WI38 (cell line): Measurements from ENCODE around the gene CHST13.

ENCODE experiments used
- H3K4me3 ChIP-seq: 2 replicates; pipeline ENCODE4 v1.5.1; 2011; ENCODE audit warnings: low read depth, mild to moderate bottlenecking, control low read depth, low read length
- TF ChIP-seq, protein P1 (sequence below): IDR thresholded peaks from 2 replicates; pipeline ENCODE4 v1.5.1; 2012; ENCODE audit warnings: low read depth, mild to moderate bottlenecking, control low read depth, low read length

CHST13 gene

DNA sequence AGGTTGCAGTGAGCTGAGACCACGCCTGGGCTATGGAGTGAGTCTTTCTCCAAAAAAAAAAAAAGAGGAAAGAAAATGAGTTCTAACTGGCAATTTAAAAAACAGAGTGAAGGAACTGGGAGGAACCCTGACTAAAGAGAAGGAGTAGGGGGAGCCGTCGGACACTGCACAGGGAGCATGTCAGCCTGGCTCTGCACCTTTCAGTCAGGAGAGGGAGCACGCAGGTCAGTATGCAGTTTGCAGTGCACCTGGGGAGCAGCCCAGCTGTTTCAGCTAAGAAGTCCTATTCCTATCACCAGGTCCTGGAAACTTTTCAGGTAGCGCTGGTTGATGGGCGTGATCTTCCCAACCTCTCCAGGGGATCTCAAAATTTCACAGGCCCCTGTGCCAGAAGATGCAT, 33.3 kb upstream of the CHST13 start:
- H3K4me3 ChIP-seq, result no peak overlapping the region
- TF ChIP-seq, protein P1, sequence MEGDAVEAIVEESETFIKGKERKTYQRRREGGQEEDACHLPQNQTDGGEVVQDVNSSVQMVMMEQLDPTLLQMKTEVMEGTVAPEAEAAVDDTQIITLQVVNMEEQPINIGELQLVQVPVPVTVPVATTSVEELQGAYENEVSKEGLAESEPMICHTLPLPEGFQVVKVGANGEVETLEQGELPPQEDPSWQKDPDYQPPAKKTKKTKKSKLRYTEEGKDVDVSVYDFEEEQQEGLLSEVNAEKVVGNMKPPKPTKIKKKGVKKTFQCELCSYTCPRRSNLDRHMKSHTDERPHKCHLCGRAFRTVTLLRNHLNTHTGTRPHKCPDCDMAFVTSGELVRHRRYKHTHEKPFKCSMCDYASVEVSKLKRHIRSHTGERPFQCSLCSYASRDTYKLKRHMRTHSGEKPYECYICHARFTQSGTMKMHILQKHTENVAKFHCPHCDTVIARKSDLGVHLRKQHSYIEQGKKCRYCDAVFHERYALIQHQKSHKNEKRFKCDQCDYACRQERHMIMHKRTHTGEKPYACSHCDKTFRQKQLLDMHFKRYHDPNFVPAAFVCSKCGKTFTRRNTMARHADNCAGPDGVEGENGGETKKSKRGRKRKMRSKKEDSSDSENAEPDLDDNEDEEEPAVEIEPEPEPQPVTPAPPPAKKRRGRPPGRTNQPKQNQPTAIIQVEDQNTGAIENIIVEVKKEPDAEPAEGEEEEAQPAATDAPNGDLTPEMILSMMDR, result no peak

DNA sequence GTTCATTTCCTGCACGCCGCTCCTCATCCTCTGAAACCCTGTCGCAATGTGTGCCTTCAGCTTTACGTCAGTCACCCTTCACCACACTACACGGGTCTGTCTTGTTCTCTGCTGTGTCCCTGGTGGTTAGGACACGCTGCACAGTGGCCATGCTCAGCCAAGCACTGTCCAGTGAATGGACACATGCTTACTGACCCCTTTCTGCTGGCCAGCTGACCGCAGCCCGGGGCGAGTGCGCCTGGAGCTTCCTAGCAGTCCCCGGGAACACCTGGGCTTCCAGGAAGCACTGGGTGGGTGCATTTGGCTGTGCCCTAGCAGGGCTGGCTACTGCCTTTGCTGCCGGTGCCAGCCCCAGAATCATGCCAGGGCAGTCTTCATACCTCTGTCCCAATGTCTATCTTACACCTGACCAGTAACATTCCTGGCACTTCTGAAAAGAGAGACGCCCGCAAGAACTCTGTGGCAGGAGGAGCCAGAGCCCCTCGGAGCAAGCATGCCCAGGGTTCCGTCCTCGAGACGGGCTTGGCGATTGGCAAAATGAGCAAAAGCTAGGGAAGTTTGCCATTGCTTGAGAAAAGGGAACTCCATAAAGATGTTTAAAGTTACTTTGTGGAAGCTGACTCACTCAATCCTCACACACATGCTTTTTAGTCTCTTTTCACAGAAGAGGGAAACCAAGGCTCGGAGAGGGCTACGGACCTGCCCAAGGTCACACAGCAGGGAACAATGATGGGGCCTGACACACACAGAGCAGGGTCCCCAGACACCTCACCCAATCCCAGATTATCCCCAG, 32.5 kb upstream of the CHST13 start:
- TF ChIP-seq, protein P1, result no peak
- no peak overlapping the region for H3K4me3 ChIP-seq

DNA sequence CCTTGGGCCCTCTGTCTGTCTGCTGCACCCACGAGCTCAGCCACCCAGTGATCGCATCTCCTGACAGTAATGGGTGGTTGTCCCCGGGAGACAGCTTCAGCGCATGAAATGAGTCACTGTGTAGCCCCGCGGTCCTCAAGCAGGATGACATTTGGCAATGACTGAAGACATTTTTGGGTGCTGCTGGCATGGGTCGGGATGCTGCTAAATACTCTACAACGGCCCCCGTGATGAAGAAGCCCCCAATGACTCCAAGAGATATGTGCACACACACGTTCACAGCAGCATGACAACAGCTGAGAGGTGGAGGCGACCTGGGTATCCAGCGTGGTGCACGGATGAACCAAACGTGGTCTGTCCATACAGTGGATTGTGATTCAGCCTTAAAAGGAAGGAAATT, 30.9 kb upstream of the CHST13 start:
- H3K4me3 ChIP-seq, result no peak overlapping the region
- TF ChIP-seq, protein P1, result no peak

DNA sequence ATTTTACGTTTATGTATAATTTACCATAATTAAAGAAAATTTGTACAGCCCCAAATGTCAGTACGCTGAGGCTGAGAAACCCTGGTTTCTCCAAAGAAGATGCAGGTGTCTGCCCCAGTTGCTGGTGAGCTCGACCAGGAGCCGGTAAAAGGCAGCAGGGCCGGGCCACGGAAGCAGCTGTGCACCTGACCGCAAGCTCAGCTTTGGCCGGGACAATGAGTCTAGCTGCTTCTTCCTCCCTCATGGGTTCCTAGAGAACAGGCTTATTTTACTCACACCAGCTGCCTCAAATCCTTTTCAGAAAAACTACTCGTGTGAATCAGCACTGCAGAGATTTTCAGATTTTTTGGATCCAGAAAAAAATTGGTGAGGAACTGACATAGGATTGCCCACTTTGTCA, 30.2 kb upstream of the CHST13 start:
- no peak overlapping the region for H3K4me3 ChIP-seq
- TF ChIP-seq, protein P1, result no peak

DNA sequence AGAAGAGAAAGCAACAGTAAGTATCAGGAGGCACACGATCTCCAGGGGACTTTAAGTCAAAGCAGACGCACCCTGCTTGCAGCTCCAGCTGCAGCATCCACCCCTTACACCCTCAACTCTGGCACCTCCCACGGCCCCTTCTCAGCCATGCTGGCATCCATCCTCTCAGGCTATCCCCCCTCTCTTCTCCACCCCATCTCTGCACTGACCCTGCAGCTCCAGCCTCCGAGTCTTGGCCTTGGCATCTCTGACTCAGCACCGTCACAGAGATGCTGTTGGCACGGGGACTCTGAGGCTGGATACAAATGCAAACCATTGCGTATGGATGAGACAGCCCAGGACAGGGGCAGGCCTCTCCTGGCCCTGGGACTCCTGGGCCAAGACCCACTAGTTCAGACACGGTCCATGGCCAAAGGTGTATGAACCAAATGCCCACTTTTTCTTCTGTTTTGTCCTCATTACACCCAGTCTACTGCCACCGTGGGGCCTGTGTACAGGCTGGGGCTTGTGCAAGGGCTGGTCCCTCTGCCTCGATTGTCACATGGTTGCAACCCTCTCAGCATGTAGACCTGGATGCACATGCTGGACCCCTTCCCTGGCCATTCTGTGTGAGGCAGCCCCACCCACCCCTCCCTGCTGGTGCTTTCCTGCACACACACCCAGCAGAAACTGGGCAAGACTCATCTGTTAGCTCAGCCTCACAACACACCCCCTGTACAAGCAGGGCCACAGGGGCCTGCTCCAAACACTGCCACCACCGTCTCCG, 29.6 kb upstream of the CHST13 start:
- no peak overlapping the region for H3K4me3 ChIP-seq
- TF ChIP-seq, protein P1, result no peak

DNA sequence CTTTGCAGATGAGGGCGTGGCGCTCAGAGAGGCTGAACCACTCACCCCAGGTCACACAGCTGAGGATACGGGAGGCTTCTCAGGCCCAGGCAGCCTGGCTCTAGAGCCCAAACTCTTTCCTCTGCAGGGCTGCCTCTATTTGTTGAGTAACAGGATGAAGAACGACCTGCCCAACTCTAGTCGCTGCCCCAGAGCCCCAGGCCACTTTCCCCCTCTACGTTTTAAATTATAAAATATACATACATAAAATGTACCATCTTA, 29.1 kb upstream of the CHST13 start:
- H3K4me3 ChIP-seq, result no peak overlapping the region
- TF ChIP-seq, protein P1, result no peak

DNA sequence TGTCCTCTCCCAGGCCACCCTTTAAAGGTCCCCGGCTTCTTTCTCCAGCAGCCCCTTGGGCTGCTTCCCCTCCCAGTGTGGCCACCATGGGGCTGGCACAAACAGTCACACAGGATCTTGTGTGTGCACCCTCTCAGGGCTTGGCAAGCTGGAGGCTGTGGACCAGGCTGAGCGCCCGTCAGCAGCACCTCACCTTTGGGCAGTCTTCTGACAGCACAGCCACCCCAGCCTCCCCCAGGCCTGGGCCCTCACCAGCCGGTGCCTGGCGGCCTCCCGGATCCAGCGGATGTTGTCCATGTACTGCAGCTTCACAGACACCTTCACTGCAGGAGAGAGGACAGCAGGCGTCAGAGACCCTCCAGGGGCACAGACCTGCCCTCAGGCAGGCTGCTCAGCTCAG, 28.2 kb upstream of the CHST13 start:
- no peak overlapping the region for H3K4me3 ChIP-seq
- TF ChIP-seq, protein P1, result no peak
